IMR-90 (cell line): ENCODE measurements around the gene PPP1R16B. TPM values are rescaled to one million over a fixed set of nuclear protein-coding genes. Genes with fewer than 3 reads are reported as not detected.

Experiments
- ATAC-seq: fragments of 200-7000 bp; cut with Tn5 transposase; 2 replicates; pipeline ENCODE4 v1.9.1; 2020; ENCODE audit warnings: low read depth, mild to moderate bottlenecking, moderate library complexity
- BruUV-seq: library from RNA; stranded (reverse); fragments of 400-500 nt; replicated peaks from 2 replicates; lab custom pipeline; 2021; lab: Mats Ljungman, UMichigan
- CTCF ChIA-PET: fragments of 300-600 bp; formaldehyde crosslinking; extraction: SDS; loops from one replicate; lab custom pipeline; 2021; ENCODE audit warnings: antibody characterized with exemption; lab: Yijun Ruan, JAX
- POLR2A ChIA-PET: fragments of 300-600 bp; sonication (Branson Sonifier 250); formaldehyde crosslinking; loops from one replicate; lab custom pipeline; 2022; ENCODE audit warnings: antibody characterized with exemption; ENCODE audit not compliant: unreplicated experiment; lab: Charles Lee
- DNase-seq: peaks from one replicate; pipeline ENCODE4 v3.0.0; 2013
- H2AFZ ChIP-seq: replicated peaks from 2 replicates; pipeline ENCODE3; 2013; ENCODE audit warnings: low read length, mild to moderate bottlenecking; ENCODE audit not compliant: poor library complexity
- H2AK5ac ChIP-seq: 2 replicates; pipeline ENCODE4 v1.6.1; 2013; ENCODE audit warnings: low read depth, low read length, inconsistent platforms
- H2AK9ac ChIP-seq: replicated peaks from 2 replicates; pipeline ENCODE3; 2013; ENCODE audit warnings: mild to moderate bottlenecking, low read depth, low read length, moderate library complexity; ENCODE audit not compliant: poor library complexity
- H2BK120ac ChIP-seq: 2 replicates; pipeline ENCODE4 v1.6.1; 2013; ENCODE audit warnings: low read depth, low read length, inconsistent platforms
- H2BK15ac ChIP-seq: 3 replicates; pipeline ENCODE4 v1.6.1; 2013; ENCODE audit warnings: low read depth, low read length, inconsistent platforms
- H2BK20ac ChIP-seq: 2 replicates; pipeline ENCODE4 v1.6.1; 2013; ENCODE audit warnings: low read depth, mild to moderate bottlenecking, inconsistent platforms, low read length, moderate library complexity
- H2BK5ac ChIP-seq: 2 replicates; pipeline ENCODE4 v1.6.1; 2013; ENCODE audit warnings: mild to moderate bottlenecking, low read depth, low read length, inconsistent platforms; ENCODE audit not compliant: poor library complexity, severe bottlenecking
- H3K14ac ChIP-seq: replicated peaks from 2 replicates; pipeline ENCODE4 v1.6.1; 2013; ENCODE audit warnings: low read depth, low read length, inconsistent platforms
- H3K18ac ChIP-seq: 2 replicates; pipeline ENCODE4 v1.6.1; 2013; ENCODE audit warnings: low read depth, low read length, control low read depth
- H3K23ac ChIP-seq: 2 replicates; pipeline ENCODE4 v1.6.1; 2013; ENCODE audit warnings: low read depth, low read length, inconsistent platforms
- H3K27ac ChIP-seq: 2 replicates; pipeline ENCODE4 v1.5.1; 2013; ENCODE audit warnings: mild to moderate bottlenecking, control low read depth, low read length; ENCODE audit not compliant: insufficient read depth
- H3K27me3 ChIP-seq: 2 replicates; pipeline ENCODE4 v1.6.1; 2013; ENCODE audit warnings: low read length; ENCODE audit not compliant: control insufficient read depth, insufficient read depth
- H3K36me3 ChIP-seq: 2 replicates; pipeline ENCODE4 v1.6.1; 2013; ENCODE audit warnings: low read length, mixed read lengths; ENCODE audit not compliant: control insufficient read depth, insufficient read depth
- H3K4ac ChIP-seq: 2 replicates; pipeline ENCODE4 v1.6.1; 2013; ENCODE audit warnings: low read depth, low read length, inconsistent platforms
- H3K4me1 ChIP-seq: 2 replicates; pipeline ENCODE4 v1.6.1; 2013; ENCODE audit warnings: low read length, mixed read lengths; ENCODE audit not compliant: control insufficient read depth, insufficient read depth
- H3K4me2 ChIP-seq: 2 replicates; pipeline ENCODE4 v1.6.1; 2013; ENCODE audit warnings: low read depth, mild to moderate bottlenecking, control low read depth, low read length, moderate library complexity
- H3K4me3 ChIP-seq: 2 replicates; pipeline ENCODE4 v1.5.1; 2013; ENCODE audit warnings: low read depth, mild to moderate bottlenecking, control low read depth, low read length, moderate library complexity; ENCODE audit not compliant: insufficient read depth
- H3K56ac ChIP-seq: 2 replicates; pipeline ENCODE4 v1.6.1; 2013; ENCODE audit warnings: low read length, inconsistent platforms; ENCODE audit not compliant: insufficient read depth; ENCODE audit errors: extremely low read depth
- H3K79me1 ChIP-seq, 2 experiments: 2 replicates each; pipeline ENCODE4 v1.6.1; 2013; ENCODE audit warnings: low read length in 2 of 2, inconsistent platforms in 1 of 2, low read depth in 1 of 2
- H3K9ac ChIP-seq: 2 replicates; pipeline ENCODE4 v1.6.1; 2013; ENCODE audit warnings: low read depth, low read length, control low read depth
- H3K9me1 ChIP-seq: 2 replicates; pipeline ENCODE4 v1.6.1; 2013; ENCODE audit warnings: low read length, inconsistent platforms; ENCODE audit not compliant: insufficient read depth
- H3K9me3 ChIP-seq: 2 replicates; pipeline ENCODE4 v1.6.1; 2013; ENCODE audit warnings: low read length; ENCODE audit not compliant: control insufficient read depth, insufficient read depth
- H4K20me1 ChIP-seq: 2 replicates; pipeline ENCODE4 v1.6.1; 2013; ENCODE audit warnings: low read length, inconsistent platforms; ENCODE audit not compliant: insufficient read depth
- H4K5ac ChIP-seq: 2 replicates; pipeline ENCODE4 v1.6.1; 2013; ENCODE audit warnings: mild to moderate bottlenecking, low read depth, low read length, control low read depth
- H4K8ac ChIP-seq, 2 experiments: 2 replicates each; pipeline ENCODE4 v1.6.1; 2013; ENCODE audit warnings: low read depth in 2 of 2, low read length in 2 of 2, control low read depth in 1 of 2, inconsistent platforms in 1 of 2
- H4K91ac ChIP-seq: 2 replicates; pipeline ENCODE4 v1.6.1; 2013; ENCODE audit warnings: low read depth, low read length, inconsistent platforms; ENCODE audit not compliant: insufficient read depth
- CTCF ChIP-seq: conservative IDR thresholded peaks from 2 replicates; pipeline ENCODE4 v1.5.1; 2012; ENCODE audit warnings: mild to moderate bottlenecking, low read depth, low read length, improper control_type of control experiment
- ELK1 ChIP-seq: fragments of 150-350 bp; IDR thresholded peaks from 2 replicates; pipeline ENCODE4 v1.6.1; 2016; ENCODE audit warnings: low read depth, mild to moderate bottlenecking, low read length, moderate library complexity, borderline replicate concordance
- MAZ ChIP-seq: IDR thresholded peaks from 2 replicates; pipeline ENCODE4 v1.6.1; 2012; ENCODE audit warnings: low read depth, mild to moderate bottlenecking, low read length, improper control_type of control experiment, moderate library complexity, borderline replicate concordance
- NFE2L2 ChIP-seq: fragments of 150-350 bp; IDR thresholded peaks from 2 replicates; pipeline ENCODE4 v1.6.1; 2016; ENCODE audit warnings: low read depth, mild to moderate bottlenecking, low read length
- POLR2A ChIP-seq: IDR thresholded peaks from 2 replicates; pipeline ENCODE4 v1.6.1; 2012; ENCODE audit warnings: mild to moderate bottlenecking, low read depth, low read length
- RAD21 ChIP-seq: IDR thresholded peaks from 2 replicates; pipeline ENCODE4 v1.6.1; 2012; ENCODE audit warnings: low read length, improper control_type of control experiment
- RCOR1 ChIP-seq: IDR thresholded peaks from 2 replicates; pipeline ENCODE4 v1.6.1; 2012; ENCODE audit warnings: mild to moderate bottlenecking, low read length, improper control_type of control experiment; ENCODE audit not compliant: insufficient replicate concordance
- RFX5 ChIP-seq: IDR thresholded peaks from 2 replicates; pipeline ENCODE4 v1.8.0; 2012; ENCODE audit warnings: low read depth, mild to moderate bottlenecking, low read length, moderate library complexity
- SMC3 ChIP-seq: fragments of 150-350 bp; IDR thresholded peaks from 2 replicates; pipeline ENCODE4 v1.6.1; 2016; ENCODE audit warnings: low read depth, mild to moderate bottlenecking, antibody characterized with exemption, low read length, moderate library complexity
- USF2 ChIP-seq: fragments of 150-350 bp; IDR thresholded peaks from 2 replicates; pipeline ENCODE4 v1.6.1; 2017; ENCODE audit warnings: mild to moderate bottlenecking, antibody characterized with exemption, low read length, low read depth
- WGBS, 2 experiments: methylation state at CpG; one replicate each; pipeline versions ENCODE4 v1.1.5 to v1.1.7; 2013; ENCODE audit warnings: missing lambda C conversion rate in 2 of 2; ENCODE audit not compliant: insufficient read length in 1 of 2; ENCODE audit errors: extremely low coverage in 2 of 2; 5-methylcytosine and 5-hydroxymethylcytosine counted together
- dilution Hi-C: fragments of 300-500 bp; cut with HindIII; formaldehyde crosslinking; loops from one replicate; pipeline ENCODE4 v1.14.3; 2018; ENCODE audit warnings: low sequenced_read_pairs; ENCODE audit not compliant: unreplicated experiment
- in situ Hi-C: fragments of 300-500 bp; cut with MboI; formaldehyde crosslinking; loops from 3 replicates; pipeline ENCODE4 v1.14.3; 2019; ENCODE audit warnings: low sequenced_read_pairs, inconsistent platforms, mixed read lengths
- intact Hi-C: fragments of 100-400 bp; cut with micrococcal nuclease; formaldehyde crosslinking; loops from 2 replicates; pipeline ENCODE4 v1.10.0; 2022
- polyA plus RNA-seq, 3 experiments: library from polyadenylated mRNA; depleted of rRNA; stranded (reverse); fragments of >200 nt; gene quantifications; 2 replicates each; pipeline ENCODE4 v1.2.3, GENCODE V29; 2012; ENCODE audit warnings: low replicate concordance in 1 of 3
- total RNA-seq: library from RNA; depleted of rRNA; stranded (reverse); fragments of >200 nt; gene quantifications from 2 replicates; pipeline ENCODE4 v1.2.3, GENCODE V29; 2012

The PPP1R16B gene
- total and polyA plus RNA-seq, 2 of the 4 experiments (the other 2 are of a cell fraction) = not detected

GRCh38 chr20:38818113-38819065, 12.9 kb downstream of the PPP1R16B start:
- Histone ChIP-seq H4K91ac (no peak overlapping the region), H3K14ac (no peak overlapping the region), H3K9ac (no peak overlapping the region), H4K5ac (no peak overlapping the region), H3K4me1 (no peaks in the 10 kb centered on the region), H3K27me3 (peaks cover 7% of the 10 kb centered on the region), H3K9me3 (no peaks in the 10 kb centered on the region), H4K8ac (no peak overlapping the region), H3K27ac (no peak overlapping the region), H3K79me1 (no peaks in the 10 kb centered on the region), H2BK5ac (no peak overlapping the region), H3K18ac (no peak overlapping the region), H2BK15ac (no peak overlapping the region), H3K23ac (no peak overlapping the region), H3K4ac (no peak overlapping the region), H4K20me1 (no peaks in the 10 kb centered on the region), H2BK120ac (no peak overlapping the region), H3K4me2 (no peak overlapping the region), H3K9me1 (no peaks in the 10 kb centered on the region), H3K56ac (no peak overlapping the region), H2BK20ac (no peak overlapping the region), H3K36me3 (no peaks in the 10 kb centered on the region), H2AK5ac (no peak overlapping the region), H2AFZ (no peak overlapping the region), H2AK9ac (no peak overlapping the region), H3K4me3 (no peak overlapping the region)
- 56% methylated on average over 4 of the region's 9 CpGs; no CpG with 5 or more reads in 1 of the 2 experiments for WGBS, 2 experiments
- ATAC-seq (no peak), DNase-seq (no peak)
- in situ Hi-C loops (no loop called here), intact Hi-C loops (no loop called here), dilution Hi-C loops (no loop called here)
- ChIA-PET POLR2A (interaction anchor here (0.6 kb wide), 1 partner anchor 194 kb away, joined by 4 read pairs; no protein-coding TSS in a partner anchor), CTCF (no interaction called here)
- no TSS peak for BruUV-seq
- TF ChIP-seq MAZ (no peak), CTCF (no peak), SMC3 (no peak), NFE2L2 (no peak), POLR2A (no peak), RAD21 (no peak), RCOR1 (no peak), USF2 (no peak), RFX5 (no peak), ELK1 (no peak)
